Measurements from ENCODE around the gene KRTAP5-5. TPM values are rescaled to one million over a fixed set of nuclear protein-coding genes. Genes with fewer than 3 reads are reported as not detected.

Gene KRTAP5-5
- total and polyA plus RNA-seq, 2 donors (not counting 1 experiment from before 2014, with no cell fraction given) = not detected

DNA sequence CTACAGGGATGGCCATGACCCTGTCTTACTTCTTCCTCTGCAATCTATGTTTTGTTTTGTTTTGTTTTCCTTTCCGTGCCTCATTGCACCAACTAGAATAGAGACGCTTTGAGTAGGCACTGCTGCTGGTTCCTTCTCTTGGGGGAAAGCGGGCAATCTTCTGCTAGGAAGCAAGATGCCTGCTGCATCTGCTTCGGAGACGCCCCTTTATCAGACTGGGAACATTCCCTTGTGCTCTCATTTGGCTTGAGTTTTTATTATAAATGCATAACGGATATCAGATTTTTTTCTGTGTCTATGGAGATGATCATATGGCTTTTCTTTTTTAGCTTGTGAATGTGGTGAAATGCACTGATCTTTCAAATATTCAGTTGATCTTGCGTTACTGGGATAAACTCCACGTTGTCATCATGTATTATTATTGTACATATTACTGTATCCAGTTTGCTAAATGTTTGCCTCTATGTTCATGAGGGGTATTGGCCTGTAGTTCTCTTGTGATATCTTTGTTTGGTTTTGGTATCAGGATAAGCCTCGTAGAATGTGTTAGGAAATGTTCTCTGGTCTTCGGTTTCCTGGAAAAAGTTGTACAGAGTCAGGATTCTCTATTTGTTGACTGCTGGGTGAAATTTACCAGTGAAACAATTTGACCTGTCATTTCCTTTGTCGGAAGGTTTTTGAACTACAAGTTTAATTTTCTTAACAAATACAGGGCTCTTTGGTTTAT is 44.0 kb downstream of the KRTAP5-5 start:
- Histone ChIP-seq H3K4me2 (ENCODE audit: extremely low read depth, insufficient read depth, low read length) (no peak overlapping the region), H3K27me3 (ENCODE audit: control insufficient read depth, insufficient read depth, low read length) (peaks cover 7% of the 10 kb centered on the region), H3K36me3 (ENCODE audit: control insufficient read depth, insufficient read depth, low read length) (no peaks in the 10 kb centered on the region), H3K4me3 (replicated peaks in 1 of 4; ENCODE audit: control extremely low read depth in 1 of 4, insufficient read depth in 1 of 4, low read depth in 3 of 4, low read length in 4 of 4) (no peak overlapping the region), H3K9ac (ENCODE audit: insufficient read depth, low read length) (no peak overlapping the region), H3K9me3 (ENCODE audit: control insufficient read depth, insufficient read depth, low read depth, low read length) (no peaks in the 10 kb centered on the region), H3K79me2 (ENCODE audit: control insufficient read depth, insufficient read depth, low read length) (no peaks in the 10 kb centered on the region), H4K20me1 (ENCODE audit: control insufficient read depth, extremely low read depth, insufficient read depth, low read length) (no peaks in the 10 kb centered on the region), H3K4me1 (ENCODE audit: control insufficient read depth, extremely low read depth, insufficient read depth, low read length) (no peaks in the 10 kb centered on the region), H3K27ac (ENCODE audit: insufficient read depth, low read length) (no peak overlapping the region), H2AFZ (ENCODE audit: low read length) (no peak overlapping the region)
- DNase-seq (ENCODE audit: low read depth in 2 of 2) = no peak
- TF ChIP-seq EZH2 (IDR thresholded peaks at IDR 0.05; ENCODE audit: low read length, missing control alignments) = no peak
- TF ChIP-seq, protein P1, sequence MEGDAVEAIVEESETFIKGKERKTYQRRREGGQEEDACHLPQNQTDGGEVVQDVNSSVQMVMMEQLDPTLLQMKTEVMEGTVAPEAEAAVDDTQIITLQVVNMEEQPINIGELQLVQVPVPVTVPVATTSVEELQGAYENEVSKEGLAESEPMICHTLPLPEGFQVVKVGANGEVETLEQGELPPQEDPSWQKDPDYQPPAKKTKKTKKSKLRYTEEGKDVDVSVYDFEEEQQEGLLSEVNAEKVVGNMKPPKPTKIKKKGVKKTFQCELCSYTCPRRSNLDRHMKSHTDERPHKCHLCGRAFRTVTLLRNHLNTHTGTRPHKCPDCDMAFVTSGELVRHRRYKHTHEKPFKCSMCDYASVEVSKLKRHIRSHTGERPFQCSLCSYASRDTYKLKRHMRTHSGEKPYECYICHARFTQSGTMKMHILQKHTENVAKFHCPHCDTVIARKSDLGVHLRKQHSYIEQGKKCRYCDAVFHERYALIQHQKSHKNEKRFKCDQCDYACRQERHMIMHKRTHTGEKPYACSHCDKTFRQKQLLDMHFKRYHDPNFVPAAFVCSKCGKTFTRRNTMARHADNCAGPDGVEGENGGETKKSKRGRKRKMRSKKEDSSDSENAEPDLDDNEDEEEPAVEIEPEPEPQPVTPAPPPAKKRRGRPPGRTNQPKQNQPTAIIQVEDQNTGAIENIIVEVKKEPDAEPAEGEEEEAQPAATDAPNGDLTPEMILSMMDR (conservative IDR thresholded peaks at IDR 0.05 in 1 of 2, IDR thresholded peaks at IDR 0.05 in 1 of 2; ENCODE audit: low read depth in 1 of 2, low read length in 2 of 2) = no peak

GRCh38 chr11:1674173-1675131 is 44.9 kb downstream of the KRTAP5-5 start:
- Histone ChIP-seq H4K20me1 (ENCODE audit: control insufficient read depth, extremely low read depth, insufficient read depth, low read length) (no peaks in the 10 kb centered on the region), H2AFZ (ENCODE audit: low read length) (no peak overlapping the region), H3K4me1 (ENCODE audit: control insufficient read depth, extremely low read depth, insufficient read depth, low read length) (no peaks in the 10 kb centered on the region), H3K4me2 (ENCODE audit: extremely low read depth, insufficient read depth, low read length) (no peak overlapping the region), H3K79me2 (ENCODE audit: control insufficient read depth, insufficient read depth, low read length) (no peaks in the 10 kb centered on the region), H3K9me3 (ENCODE audit: control insufficient read depth, insufficient read depth, low read depth, low read length) (no peaks in the 10 kb centered on the region), H3K36me3 (ENCODE audit: control insufficient read depth, insufficient read depth, low read length) (no peaks in the 10 kb centered on the region), H3K9ac (ENCODE audit: insufficient read depth, low read length) (no peak overlapping the region), H3K27me3 (ENCODE audit: control insufficient read depth, insufficient read depth, low read length) (peaks cover 7% of the 10 kb centered on the region), H3K27ac (ENCODE audit: insufficient read depth, low read length) (no peak overlapping the region), H3K4me3 (replicated peaks in 1 of 4; ENCODE audit: control extremely low read depth in 1 of 4, insufficient read depth in 1 of 4, low read depth in 3 of 4, low read length in 4 of 4) (no peak overlapping the region)
- no peak for TF ChIP-seq EZH2 (IDR thresholded peaks at IDR 0.05; ENCODE audit: low read length, missing control alignments)
- TF ChIP-seq, protein P1 (conservative IDR thresholded peaks at IDR 0.05 in 1 of 2, IDR thresholded peaks at IDR 0.05 in 1 of 2; ENCODE audit: low read depth in 1 of 2, low read length in 2 of 2) = no peak
- DNase-seq (ENCODE audit: low read depth in 2 of 2) = no peak

GRCh38 chr11:1675536-1676228 is 46.1 kb downstream of the KRTAP5-5 start:
- Histone ChIP-seq H4K20me1 (ENCODE audit: control insufficient read depth, extremely low read depth, insufficient read depth, low read length) (no peaks in the 10 kb centered on the region), H3K36me3 (ENCODE audit: control insufficient read depth, insufficient read depth, low read length) (no peaks in the 10 kb centered on the region), H3K9me3 (ENCODE audit: control insufficient read depth, insufficient read depth, low read depth, low read length) (no peaks in the 10 kb centered on the region), H3K27me3 (ENCODE audit: control insufficient read depth, insufficient read depth, low read length) (peaks cover 7% of the 10 kb centered on the region), H3K79me2 (ENCODE audit: control insufficient read depth, insufficient read depth, low read length) (no peaks in the 10 kb centered on the region), H3K4me1 (ENCODE audit: control insufficient read depth, extremely low read depth, insufficient read depth, low read length) (no peaks in the 10 kb centered on the region), H3K4me2 (ENCODE audit: extremely low read depth, insufficient read depth, low read length) (no peak overlapping the region), H2AFZ (ENCODE audit: low read length) (no peak overlapping the region), H3K9ac (ENCODE audit: insufficient read depth, low read length) (no peak overlapping the region), H3K27ac (ENCODE audit: insufficient read depth, low read length) (no peak overlapping the region), H3K4me3 (replicated peaks in 1 of 4; ENCODE audit: control extremely low read depth in 1 of 4, insufficient read depth in 1 of 4, low read depth in 3 of 4, low read length in 4 of 4) (no peak overlapping the region)
- no peak for DNase-seq (ENCODE audit: low read depth in 2 of 2)
- TF ChIP-seq, protein P1 (conservative IDR thresholded peaks at IDR 0.05 in 1 of 2, IDR thresholded peaks at IDR 0.05 in 1 of 2; ENCODE audit: low read depth in 1 of 2, low read length in 2 of 2) = no peak
- no peak for TF ChIP-seq EZH2 (IDR thresholded peaks at IDR 0.05; ENCODE audit: low read length, missing control alignments)

Measured in fibroblast of lung (primary cell).